Left lung (tissue), 10 donors: ENCODE results near the gene KDM5B. TPM values are rescaled to one million over a fixed set of nuclear protein-coding genes. Genes with fewer than 3 reads are reported as not detected.
A peak's percentile ranks its signal among the peaks of the same experiment; 100 is the strongest.

Experiments used
- ATAC-seq: fragments of 200-7000 bp; cut with Tn5 transposase; one replicate; pipeline ENCODE4 v1.9.1; 2020; ENCODE audit warnings: moderate library complexity
- DNase-seq, 4 donors: peaks; one replicate each; pipeline ENCODE4 v3.0.0-alpha.2; 2013 to 2020
- H3K27ac ChIP-seq, 2 donors: fragments of 200-600 bp; sonication (generic) in 1 of 2; one replicate each; pipeline versions ENCODE4 v1.5.0 to v1.8.0; 2020 to 2021
- H3K27me3 ChIP-seq, 2 donors: fragments of 200-600 bp; sonication (generic) in 1 of 2; one replicate each; pipeline versions ENCODE4 v1.5.0 to v1.8.0; 2020 to 2021
- H3K36me3 ChIP-seq, 2 donors: fragments of 200-600 bp; sonication (generic) in 1 of 2; one replicate each; pipeline versions ENCODE4 v1.5.0 to v1.8.0; 2020 to 2021
- H3K4me1 ChIP-seq, 2 donors: fragments of 200-600 bp; one replicate each; pipeline ENCODE4 v1.8.0; 2021
- H3K4me3 ChIP-seq, 2 donors: fragments of 200-600 bp; sonication (generic) in 1 of 2; one replicate each; pipeline versions ENCODE4 v1.5.0 to v1.8.0; 2020 to 2021; ENCODE audit warnings: mild to moderate bottlenecking in 1 of 2
- H3K9me3 ChIP-seq, 2 donors: fragments of 200-600 bp; sonication (generic) in 1 of 2; one replicate each; pipeline versions ENCODE4 v1.5.0 to v1.8.0; 2020 to 2021
- intact Hi-C, 2 donors: fragments of 100-400 bp; cut with DNase I; formaldehyde crosslinking; loops; one replicate each; pipeline versions ENCODE4 v1.11.2 to v1.14.2; 2022
- polyA plus RNA-seq, 6 donors: library from polyadenylated mRNA; unstranded; fragments of 120-200 nt; gene quantifications; one replicate each; pipeline ENCODE4 v1.2.1, GENCODE V29; 2013; ENCODE audit not compliant: insufficient read length in 6 of 6
- total RNA-seq, 2 donors: library from RNA; stranded (reverse); fragmentation: NEBNext Ultra II Directional; extraction: Animal tissue kit (Norgen Biotek cat#: 25700); gene quantifications; one replicate each; pipeline ENCODE4 v1.2.1, GENCODE V29; 2021
- TF ChIP-seq, protein P1 (sequence below), 2 donors: fragments of 200-600 bp; sonication (generic) in 1 of 2; IDR thresholded peaks; one replicate each; pipeline versions ENCODE4 v1.5.0 to v1.8.0; 2021; ENCODE audit warnings: antibody characterized with exemption in 2 of 2
- donor health status: DM: no; HTN: yes; CAD: no.
- donor health status: DM: no; HTN: no; CAD: no.

The KDM5B gene
- total and polyA plus RNA-seq, 8 donors, result 46.4 to 124 (median 105) TPM

DNA sequence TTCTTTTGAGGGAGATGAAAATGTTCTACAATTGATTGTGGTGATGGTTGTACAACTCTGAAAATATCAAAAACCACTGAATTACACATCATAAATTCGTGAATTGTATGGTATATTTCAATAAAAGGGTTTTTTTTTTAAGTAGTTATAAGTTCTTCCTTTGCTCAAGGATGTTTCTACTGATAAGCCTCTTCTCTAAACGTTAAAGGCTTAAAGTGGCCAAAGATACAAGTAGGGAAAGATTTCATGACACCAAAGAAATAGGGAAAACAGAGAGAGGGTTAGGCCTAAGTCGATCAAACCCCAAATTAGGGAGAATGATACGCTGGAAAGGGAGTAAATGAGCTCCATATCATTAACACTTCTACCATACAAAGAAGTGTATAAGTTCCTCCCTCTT lies 4.1 kb downstream of the KDM5B start:
- ATAC-seq, result no peak
- TF ChIP-seq, protein P1, sequence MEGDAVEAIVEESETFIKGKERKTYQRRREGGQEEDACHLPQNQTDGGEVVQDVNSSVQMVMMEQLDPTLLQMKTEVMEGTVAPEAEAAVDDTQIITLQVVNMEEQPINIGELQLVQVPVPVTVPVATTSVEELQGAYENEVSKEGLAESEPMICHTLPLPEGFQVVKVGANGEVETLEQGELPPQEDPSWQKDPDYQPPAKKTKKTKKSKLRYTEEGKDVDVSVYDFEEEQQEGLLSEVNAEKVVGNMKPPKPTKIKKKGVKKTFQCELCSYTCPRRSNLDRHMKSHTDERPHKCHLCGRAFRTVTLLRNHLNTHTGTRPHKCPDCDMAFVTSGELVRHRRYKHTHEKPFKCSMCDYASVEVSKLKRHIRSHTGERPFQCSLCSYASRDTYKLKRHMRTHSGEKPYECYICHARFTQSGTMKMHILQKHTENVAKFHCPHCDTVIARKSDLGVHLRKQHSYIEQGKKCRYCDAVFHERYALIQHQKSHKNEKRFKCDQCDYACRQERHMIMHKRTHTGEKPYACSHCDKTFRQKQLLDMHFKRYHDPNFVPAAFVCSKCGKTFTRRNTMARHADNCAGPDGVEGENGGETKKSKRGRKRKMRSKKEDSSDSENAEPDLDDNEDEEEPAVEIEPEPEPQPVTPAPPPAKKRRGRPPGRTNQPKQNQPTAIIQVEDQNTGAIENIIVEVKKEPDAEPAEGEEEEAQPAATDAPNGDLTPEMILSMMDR (IDR thresholded peaks at IDR 0.05), result no peak
- H3K27ac ChIP-seq, result no peak overlapping the region
- intact Hi-C loops, result no loop called here
- no peak overlapping the region for H3K4me3 ChIP-seq
- no peaks in the 10 kb centered on the region for H3K9me3 ChIP-seq
- peaks cover 20 to 56% of the 10 kb centered on the region in 2 donors for H3K4me1 ChIP-seq
- no peak for DNase-seq
- no peaks in the 10 kb centered on the region for H3K27me3 ChIP-seq
- no peaks in the 10 kb centered on the region for H3K36me3 ChIP-seq

- H3K9me3 ChIP-seq, result no peaks in the 10 kb centered on the region
- H3K36me3 ChIP-seq, result no peaks in the 10 kb centered on the region
- H3K4me3 ChIP-seq, result no peak overlapping the region
- peak overlapping the region in 1 of 2 donors; percentile 30 for H3K27ac ChIP-seq
- peaks cover 20 to 49% of the 10 kb centered on the region in 2 donors for H3K4me1 ChIP-seq
- DNase-seq (peak in 1 of 4 donors; percentile 54), ATAC-seq (peak; percentile 30)
- TF ChIP-seq, protein P1 (IDR thresholded peaks at IDR 0.05), result no peak
- intact Hi-C loops, result no loop called here
- H3K27me3 ChIP-seq, result no peaks in the 10 kb centered on the region
Observed at GRCh38 chr1:202802998-202803932, 5.0 kb downstream of the KDM5B start.

- no peaks in the 10 kb centered on the region for H3K27me3 ChIP-seq
- ATAC-seq, result no peak
- intact Hi-C loops, result no loop called here
Observed at GRCh38 chr1:202802034-202802433, 6.2 kb downstream of the KDM5B start.

GRCh38 chr1:202801175-202801574 lies 7.0 kb downstream of the KDM5B start:
- DNase-seq (no peak), ATAC-seq (no peak)
- Histone ChIP-seq H3K4me3 (no peak overlapping the region), H3K36me3 (no peaks in the 10 kb centered on the region), H3K9me3 (no peaks in the 10 kb centered on the region), H3K4me1 (peaks cover 20 to 53% of the 10 kb centered on the region in 2 donors), H3K27me3 (no peaks in the 10 kb centered on the region), H3K27ac (no peak overlapping the region)
- TF ChIP-seq, protein P1 (IDR thresholded peaks at IDR 0.05), result no peak
- intact Hi-C loops, result no loop called here

More at GRCh38 chr1:202802034-202802433, 6.2 kb downstream of the KDM5B start:
- DNase-seq, result no peak
- H3K4me1 ChIP-seq, result peaks cover 20 to 55% of the 10 kb centered on the region in 2 donors
- H3K4me3 ChIP-seq, result no peak overlapping the region
- H3K36me3 ChIP-seq, result no peaks in the 10 kb centered on the region
- no peak overlapping the region for H3K27ac ChIP-seq
- H3K9me3 ChIP-seq, result no peaks in the 10 kb centered on the region
- TF ChIP-seq, protein P1 (IDR thresholded peaks at IDR 0.05), result no peak

GRCh38 chr1:202800742-202801141 lies 7.5 kb downstream of the KDM5B start:
- Histone ChIP-seq H3K27me3 (no peaks in the 10 kb centered on the region), H3K36me3 (no peaks in the 10 kb centered on the region), H3K9me3 (no peaks in the 10 kb centered on the region), H3K4me3 (no peak overlapping the region), H3K4me1 (peaks cover 19 to 48% of the 10 kb centered on the region in 2 donors), H3K27ac (no peak overlapping the region)
- intact Hi-C loops, result no loop called here
- ATAC-seq (no peak), DNase-seq (no peak)
- TF ChIP-seq, protein P1 (IDR thresholded peaks at IDR 0.05), result no peak
